Loucy (cell line): ENCODE data around the gene MGA.

ENCODE experiments used
- H2AFZ ChIP-seq: fragments of 200-600 bp; sonication (generic); 2 replicates; pipeline ENCODE4 v1.6.0; 2016; ENCODE audit warnings: antibody characterized with exemption, mild to moderate bottlenecking, low read length, moderate library complexity
- H3F3A ChIP-seq: fragments of 200-600 bp; 2 replicates; pipeline ENCODE4 v1.6.0; 2016; ENCODE audit warnings: antibody characterized with exemption, low read depth, mild to moderate bottlenecking
- H3K27me3 ChIP-seq: fragments of 200-600 bp; sonication (generic); 2 replicates; pipeline ENCODE4 v1.6.1; 2014; ENCODE audit warnings: low read length, mild to moderate bottlenecking; ENCODE audit not compliant: insufficient read depth, poor library complexity, severe bottlenecking
- H3K36me3 ChIP-seq: fragments of 200-600 bp; sonication (generic); 2 replicates; pipeline ENCODE4 v1.6.1; 2016; ENCODE audit warnings: low read length; ENCODE audit not compliant: insufficient read depth
- H3K4me1 ChIP-seq: fragments of 200-600 bp; sonication (generic); 2 replicates; pipeline ENCODE4 v1.5.1; 2014; ENCODE audit warnings: low read length, mild to moderate bottlenecking; ENCODE audit not compliant: insufficient read depth, poor library complexity, severe bottlenecking
- H3K4me2 ChIP-seq: fragments of 200-600 bp; sonication (generic); 2 replicates; pipeline ENCODE4 v1.6.0; 2014; ENCODE audit warnings: antibody characterized with exemption, low read length, low read depth, mild to moderate bottlenecking; ENCODE audit not compliant: poor library complexity, severe bottlenecking
- H3K4me3 ChIP-seq: fragments of 200-600 bp; sonication (generic); 2 replicates; pipeline ENCODE4 v1.5.1; 2014; ENCODE audit warnings: low read length, mild to moderate bottlenecking, mixed read lengths; ENCODE audit not compliant: poor library complexity, severe bottlenecking
- H3K79me2 ChIP-seq: fragments of 200-600 bp; sonication (generic); 2 replicates; pipeline ENCODE4 v1.6.1; 2014; ENCODE audit warnings: low read length; ENCODE audit not compliant: insufficient read depth
- H3K9ac ChIP-seq: fragments of 200-600 bp; sonication (generic); 2 replicates; pipeline ENCODE4 v1.6.0; 2014; ENCODE audit warnings: mild to moderate bottlenecking, low read depth, low read length, moderate library complexity; ENCODE audit not compliant: poor library complexity, severe bottlenecking
- H3K9me2 ChIP-seq: fragments of 200-600 bp; sonication (generic); replicated peaks from 2 replicates; pipeline ENCODE4 v1.6.1; 2016; ENCODE audit warnings: low read depth, low read length, mixed read lengths
- H3K9me3 ChIP-seq: fragments of 200-600 bp; sonication (generic); 2 replicates; pipeline ENCODE4 v1.6.1; 2014; ENCODE audit warnings: mild to moderate bottlenecking, antibody characterized with exemption, low read length, low read depth; ENCODE audit not compliant: insufficient read depth
- H4K20me1 ChIP-seq: fragments of 200-600 bp; sonication (generic); 2 replicates; pipeline ENCODE4 v1.6.0; 2014; ENCODE audit warnings: antibody characterized with exemption, low read length, mild to moderate bottlenecking; ENCODE audit not compliant: insufficient read depth, poor library complexity, severe bottlenecking
- CTCF ChIP-seq: fragments of 200-600 bp; sonication (generic); conservative IDR thresholded peaks from 2 replicates; pipeline ENCODE4 v1.5.1; 2014; ENCODE audit warnings: mild to moderate bottlenecking, antibody characterized with exemption, low read length
- EZH2phosphoT487 ChIP-seq: fragments of 200-600 bp; IDR thresholded peaks from 2 replicates; pipeline ENCODE4 v1.6.1; 2018; ENCODE audit warnings: antibody characterized with exemption, mild to moderate bottlenecking, moderate library complexity, borderline replicate concordance

MGA gene

GRCh38 chr15:41622901-41623300 lies 37.3 kb upstream of the MGA start:
- H3F3A ChIP-seq: no peaks in the 10 kb centered on the region
- peak overlapping the region; percentile 97 for H3K4me2 ChIP-seq
- no peaks in the 10 kb centered on the region for H3K36me3 ChIP-seq
- no peaks in the 10 kb centered on the region for H3K9me3 ChIP-seq
- peaks cover 44% of the 10 kb centered on the region for H3K79me2 ChIP-seq
- TF ChIP-seq CTCF: no peak
- TF ChIP-seq EZH2phosphoT487: no peak
- peaks cover 10% of the 10 kb centered on the region for H4K20me1 ChIP-seq
- peak overlapping the region; percentile 85 for H3K4me3 ChIP-seq
- H3K9me2 ChIP-seq: no peaks in the 10 kb centered on the region
- H3K27me3 ChIP-seq: no peaks in the 10 kb centered on the region
- peaks cover 25% of the 10 kb centered on the region for H3K4me1 ChIP-seq
- H3K9ac ChIP-seq: peak overlapping the region; percentile 87
- H2AFZ ChIP-seq: no peak overlapping the region

DNA sequence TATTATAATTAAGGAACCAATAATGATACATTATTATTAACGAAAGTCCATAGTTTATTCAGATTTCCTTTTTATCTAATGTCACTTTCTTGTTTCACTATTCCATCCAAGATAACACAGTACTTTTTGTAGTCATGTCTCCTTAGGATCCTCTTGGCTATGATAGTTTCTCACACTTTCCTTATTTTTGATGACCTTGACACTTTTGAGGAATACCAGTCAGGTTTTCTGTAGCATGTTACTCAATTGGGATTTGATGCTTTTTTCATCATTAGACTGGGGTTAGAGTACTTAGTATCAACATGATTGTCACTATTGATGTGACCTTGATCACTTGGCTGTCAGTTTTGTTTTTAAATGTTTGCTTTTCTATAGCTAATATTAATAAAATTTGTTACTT lies 33.0 kb upstream of the MGA start:
- no peaks in the 10 kb centered on the region for H3K27me3 ChIP-seq
- H4K20me1 ChIP-seq: peaks cover 18% of the 10 kb centered on the region
- H3K4me3 ChIP-seq: no peak overlapping the region
- TF ChIP-seq CTCF (no peak), EZH2phosphoT487 (no peak)
- H3K4me1 ChIP-seq: peaks cover 38% of the 10 kb centered on the region
- H3K9ac ChIP-seq: no peak overlapping the region
- H3K36me3 ChIP-seq: no peaks in the 10 kb centered on the region
- no peaks in the 10 kb centered on the region for H3F3A ChIP-seq
- H3K9me3 ChIP-seq: no peaks in the 10 kb centered on the region
- H3K79me2 ChIP-seq: peaks cover 84% of the 10 kb centered on the region
- H3K9me2 ChIP-seq: no peaks in the 10 kb centered on the region
- H2AFZ ChIP-seq: no peak overlapping the region
- no peak overlapping the region for H3K4me2 ChIP-seq

DNA sequence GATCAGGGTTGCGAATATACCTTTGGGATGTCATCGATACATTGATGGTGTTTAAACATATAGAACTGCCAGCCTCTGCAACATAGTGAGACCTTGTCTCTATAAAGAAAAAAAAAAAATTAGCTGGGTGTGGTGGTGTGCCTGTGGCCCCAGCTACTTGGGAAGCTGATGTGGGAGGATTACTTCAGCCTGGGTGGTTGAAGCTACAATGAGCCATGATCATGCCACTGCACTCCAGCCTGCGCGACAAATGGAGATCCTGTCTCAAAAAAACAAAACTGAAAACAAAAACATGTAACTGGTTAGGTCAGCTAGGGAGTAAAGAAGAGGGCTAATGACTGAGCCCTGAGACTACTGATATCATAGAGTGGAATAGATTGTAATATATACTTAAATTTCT lies 30.7 kb upstream of the MGA start:
- peaks cover 91% of the 10 kb centered on the region for H3K79me2 ChIP-seq

More for the DNA sequence above, 30.7 kb upstream of the MGA start:
- H3K4me1 ChIP-seq: peaks cover 45% of the 10 kb centered on the region
- no peak overlapping the region for H3K9ac ChIP-seq
- no peaks in the 10 kb centered on the region for H3K9me2 ChIP-seq
- no peak overlapping the region for H2AFZ ChIP-seq
- no peaks in the 10 kb centered on the region for H3K36me3 ChIP-seq
- H4K20me1 ChIP-seq: peaks cover 9% of the 10 kb centered on the region
- peak overlapping the region; percentile 26 for H3K4me2 ChIP-seq
- H3K4me3 ChIP-seq: no peak overlapping the region
- TF ChIP-seq EZH2phosphoT487 (no peak), CTCF (no peak)
- no peaks in the 10 kb centered on the region for H3F3A ChIP-seq
- no peaks in the 10 kb centered on the region for H3K27me3 ChIP-seq
- H3K9me3 ChIP-seq: no peaks in the 10 kb centered on the region
